ENCODE data around the gene USP48. TPM values are rescaled to one million over a fixed set of nuclear protein-coding genes. Genes with fewer than 3 reads are reported as not detected.
A peak's percentile ranks its signal among the peaks of the same experiment; 100 is the strongest.

Gene USP48
- total and polyA plus RNA-seq, 2 of the 13 experiments (the other 11 are each of a cell fraction or from before 2014, with no cell fraction given): 30.4 to 30.7 TPM

DNA sequence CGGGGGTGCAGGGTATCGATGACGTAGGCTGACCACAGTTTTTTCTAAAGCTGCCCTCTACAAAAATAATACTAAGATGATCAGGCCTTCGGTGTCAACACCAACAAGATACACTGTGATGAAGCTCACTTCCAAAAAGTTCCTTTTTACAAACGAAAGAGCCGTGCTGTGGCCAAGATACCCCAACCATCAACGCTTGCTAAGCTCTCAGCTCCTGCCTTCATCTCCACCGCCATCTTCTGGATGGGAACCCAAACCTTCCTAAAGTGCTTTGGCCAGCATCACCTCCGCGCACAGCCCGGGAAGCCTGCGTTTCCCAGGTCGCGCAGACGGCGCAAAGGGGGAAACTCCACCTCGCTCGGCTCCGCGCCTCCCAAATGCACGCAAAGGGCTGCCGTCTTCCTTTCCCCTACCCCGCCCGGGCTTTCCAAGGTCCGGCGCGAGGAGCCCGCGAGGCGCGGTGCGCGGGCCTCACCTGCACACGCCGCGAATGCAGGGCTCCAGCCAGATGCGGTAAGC, 541 bp downstream of the USP48 start (continued):
- TF ChIP-seq TSC22D2 (CRISPR knock-in tag; IDR thresholded peaks at IDR 0.05; ENCODE audit: borderline replicate concordance): no peak
- TF ChIP-seq ZFP41 (CRISPR knock-in tag; IDR thresholded peaks at IDR 0.05; ENCODE audit: borderline replicate concordance): no peak
- TF ChIP-seq, protein P1, sequence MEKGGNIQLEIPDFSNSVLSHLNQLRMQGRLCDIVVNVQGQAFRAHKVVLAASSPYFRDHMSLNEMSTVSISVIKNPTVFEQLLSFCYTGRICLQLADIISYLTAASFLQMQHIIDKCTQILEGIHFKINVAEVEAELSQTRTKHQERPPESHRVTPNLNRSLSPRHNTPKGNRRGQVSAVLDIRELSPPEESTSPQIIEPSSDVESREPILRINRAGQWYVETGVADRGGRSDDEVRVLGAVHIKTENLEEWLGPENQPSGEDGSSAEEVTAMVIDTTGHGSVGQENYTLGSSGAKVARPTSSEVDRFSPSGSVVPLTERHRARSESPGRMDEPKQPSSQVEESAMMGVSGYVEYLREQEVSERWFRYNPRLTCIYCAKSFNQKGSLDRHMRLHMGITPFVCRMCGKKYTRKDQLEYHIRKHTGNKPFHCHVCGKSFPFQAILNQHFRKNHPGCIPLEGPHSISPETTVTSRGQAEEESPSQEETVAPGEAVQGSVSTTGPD (CRISPR knock-in tag; IDR thresholded peaks at IDR 0.05): no peak
- TF ChIP-seq HOXA7 (CRISPR knock-in tag; IDR thresholded peaks at IDR 0.05): no peak
- no peak for TF ChIP-seq BORCS8-MEF2B (CRISPR knock-in tag; IDR thresholded peaks at IDR 0.05)
- TF ChIP-seq ZNF614 (CRISPR knock-in tag; IDR thresholded peaks at IDR 0.05; ENCODE audit: borderline replicate concordance): 0 out of 2 replicates have a peak, but pooled peaks have one; percentile 17
- no peak for TF ChIP-seq JUND (CRISPR knock-in tag; IDR thresholded peaks at IDR 0.05)
- peak; percentile 10; the same call in 1 of the 2 replicates for TF ChIP-seq STAG1 (CRISPR knock-in tag; IDR thresholded peaks at IDR 0.05)
- TF ChIP-seq, protein P2, sequence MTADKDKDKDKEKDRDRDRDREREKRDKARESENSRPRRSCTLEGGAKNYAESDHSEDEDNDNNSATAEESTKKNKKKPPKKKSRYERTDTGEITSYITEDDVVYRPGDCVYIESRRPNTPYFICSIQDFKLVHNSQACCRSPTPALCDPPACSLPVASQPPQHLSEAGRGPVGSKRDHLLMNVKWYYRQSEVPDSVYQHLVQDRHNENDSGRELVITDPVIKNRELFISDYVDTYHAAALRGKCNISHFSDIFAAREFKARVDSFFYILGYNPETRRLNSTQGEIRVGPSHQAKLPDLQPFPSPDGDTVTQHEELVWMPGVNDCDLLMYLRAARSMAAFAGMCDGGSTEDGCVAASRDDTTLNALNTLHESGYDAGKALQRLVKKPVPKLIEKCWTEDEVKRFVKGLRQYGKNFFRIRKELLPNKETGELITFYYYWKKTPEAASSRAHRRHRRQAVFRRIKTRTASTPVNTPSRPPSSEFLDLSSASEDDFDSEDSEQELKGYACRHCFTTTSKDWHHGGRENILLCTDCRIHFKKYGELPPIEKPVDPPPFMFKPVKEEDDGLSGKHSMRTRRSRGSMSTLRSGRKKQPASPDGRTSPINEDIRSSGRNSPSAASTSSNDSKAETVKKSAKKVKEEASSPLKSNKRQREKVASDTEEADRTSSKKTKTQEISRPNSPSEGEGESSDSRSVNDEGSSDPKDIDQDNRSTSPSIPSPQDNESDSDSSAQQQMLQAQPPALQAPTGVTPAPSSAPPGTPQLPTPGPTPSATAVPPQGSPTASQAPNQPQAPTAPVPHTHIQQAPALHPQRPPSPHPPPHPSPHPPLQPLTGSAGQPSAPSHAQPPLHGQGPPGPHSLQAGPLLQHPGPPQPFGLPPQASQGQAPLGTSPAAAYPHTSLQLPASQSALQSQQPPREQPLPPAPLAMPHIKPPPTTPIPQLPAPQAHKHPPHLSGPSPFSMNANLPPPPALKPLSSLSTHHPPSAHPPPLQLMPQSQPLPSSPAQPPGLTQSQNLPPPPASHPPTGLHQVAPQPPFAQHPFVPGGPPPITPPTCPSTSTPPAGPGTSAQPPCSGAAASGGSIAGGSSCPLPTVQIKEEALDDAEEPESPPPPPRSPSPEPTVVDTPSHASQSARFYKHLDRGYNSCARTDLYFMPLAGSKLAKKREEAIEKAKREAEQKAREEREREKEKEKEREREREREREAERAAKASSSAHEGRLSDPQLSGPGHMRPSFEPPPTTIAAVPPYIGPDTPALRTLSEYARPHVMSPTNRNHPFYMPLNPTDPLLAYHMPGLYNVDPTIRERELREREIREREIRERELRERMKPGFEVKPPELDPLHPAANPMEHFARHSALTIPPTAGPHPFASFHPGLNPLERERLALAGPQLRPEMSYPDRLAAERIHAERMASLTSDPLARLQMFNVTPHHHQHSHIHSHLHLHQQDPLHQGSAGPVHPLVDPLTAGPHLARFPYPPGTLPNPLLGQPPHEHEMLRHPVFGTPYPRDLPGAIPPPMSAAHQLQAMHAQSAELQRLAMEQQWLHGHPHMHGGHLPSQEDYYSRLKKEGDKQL (CRISPR knock-in tag; IDR thresholded peaks at IDR 0.05; ENCODE audit: low read depth): 0 out of 2 replicates have a peak, but pooled peaks have one; percentile 7
- TF ChIP-seq SP2 (CRISPR knock-in tag; IDR thresholded peaks at IDR 0.05): no peak
- TF ChIP-seq ZBTB8A (CRISPR knock-in tag; IDR thresholded peaks at IDR 0.05; ENCODE audit: borderline replicate concordance, low read depth): no peak
- 0 out of 4 replicates have a peak, but pooled peaks of 1 of the 2 experiments have one; percentile 28 for TF ChIP-seq KLF16 (CRISPR knock-in tag; IDR thresholded peaks at IDR 0.05)
- TF ChIP-seq ZNF777 (CRISPR knock-in tag; IDR thresholded peaks at IDR 0.05): no peak
- TF ChIP-seq PCBP2 (optimal IDR thresholded peaks at IDR 0.05; ENCODE audit: low read depth, low read length, poor library complexity, severe bottlenecking): no peak
- TF ChIP-seq ZNF549 (CRISPR knock-in tag; IDR thresholded peaks at IDR 0.05): no peak
- no peak for TF ChIP-seq TAF1 (CRISPR knock-in tag; IDR thresholded peaks at IDR 0.05)
- TF ChIP-seq, protein P3, sequence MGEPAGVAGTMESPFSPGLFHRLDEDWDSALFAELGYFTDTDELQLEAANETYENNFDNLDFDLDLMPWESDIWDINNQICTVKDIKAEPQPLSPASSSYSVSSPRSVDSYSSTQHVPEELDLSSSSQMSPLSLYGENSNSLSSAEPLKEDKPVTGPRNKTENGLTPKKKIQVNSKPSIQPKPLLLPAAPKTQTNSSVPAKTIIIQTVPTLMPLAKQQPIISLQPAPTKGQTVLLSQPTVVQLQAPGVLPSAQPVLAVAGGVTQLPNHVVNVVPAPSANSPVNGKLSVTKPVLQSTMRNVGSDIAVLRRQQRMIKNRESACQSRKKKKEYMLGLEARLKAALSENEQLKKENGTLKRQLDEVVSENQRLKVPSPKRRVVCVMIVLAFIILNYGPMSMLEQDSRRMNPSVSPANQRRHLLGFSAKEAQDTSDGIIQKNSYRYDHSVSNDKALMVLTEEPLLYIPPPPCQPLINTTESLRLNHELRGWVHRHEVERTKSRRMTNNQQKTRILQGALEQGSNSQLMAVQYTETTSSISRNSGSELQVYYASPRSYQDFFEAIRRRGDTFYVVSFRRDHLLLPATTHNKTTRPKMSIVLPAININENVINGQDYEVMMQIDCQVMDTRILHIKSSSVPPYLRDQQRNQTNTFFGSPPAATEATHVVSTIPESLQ (CRISPR knock-in tag; conservative IDR thresholded peaks at IDR 0.05): 0 out of 2 replicates have a peak, but pooled peaks have one; percentile 3
- TF ChIP-seq SYNCRIP (IDR thresholded peaks at IDR 0.05; ENCODE audit: insufficient read depth, low read depth, low read length): no peak
- TF ChIP-seq PHF5A (CRISPR knock-in tag; IDR thresholded peaks at IDR 0.05; ENCODE audit: low read depth, unreplicated experiment): no peak
- no peak for TF ChIP-seq ZBTB3 (CRISPR knock-in tag; IDR thresholded peaks at IDR 0.05; ENCODE audit: borderline replicate concordance, low read depth)
